DMS153 treated with DMSO at 0.1 percent for 48 hours (cell line): ENCODE results near the gene NFS1.
"Not testable (repeated sequence)": the region's sequence is repeated elsewhere in the genome, so short reads cannot be mapped to it uniquely, and the experiment has no call there.

Experiments used
- DNase-seq: peaks from one replicate; lab custom pipeline; 2025; ENCODE audit not compliant: unreplicated experiment; lab: John Stamatoyannopoulos, UW

The NFS1 gene

GRCh38 chr20:35729836-35730582, 30.9 kb upstream of the NFS1 start:
- DNase-seq: no peak

DNA sequence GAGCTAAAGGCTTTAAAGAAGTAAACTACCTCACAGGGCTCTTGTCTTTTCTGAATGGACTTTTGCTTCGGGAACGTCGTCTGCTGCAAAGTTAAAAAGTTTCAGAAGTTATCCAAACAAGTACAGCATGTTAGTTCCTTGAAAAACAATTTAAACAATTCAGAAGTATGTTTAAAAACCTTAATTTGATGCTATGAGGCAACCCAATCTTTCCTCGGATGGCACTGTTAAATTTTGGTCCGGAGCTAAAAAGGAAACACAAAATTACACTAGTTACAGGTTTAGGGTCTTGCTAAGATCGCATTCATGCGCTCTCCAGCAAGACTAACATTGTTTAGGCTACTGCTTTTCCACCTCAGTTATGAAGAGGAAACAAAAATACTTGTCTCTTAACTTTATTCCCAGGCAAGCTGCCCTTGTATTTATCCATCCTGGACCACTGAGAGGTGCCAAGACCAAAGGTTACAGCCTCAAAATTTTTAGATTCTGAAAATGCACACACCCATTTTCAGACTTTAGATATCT, 30.2 kb upstream of the NFS1 start:
- no peak for DNase-seq

- no peak for DNase-seq
These were observed 27.9 kb upstream of the NFS1 start for GRCh38 chr20:35726842-35727711.

GRCh38 chr20:35724321-35725230, 25.4 kb upstream of the NFS1 start:
- no peak for DNase-seq

- not testable (repeated sequence) for DNase-seq
These were observed 24.6 kb upstream of the NFS1 start for GRCh38 chr20:35723652-35724320.

DNA sequence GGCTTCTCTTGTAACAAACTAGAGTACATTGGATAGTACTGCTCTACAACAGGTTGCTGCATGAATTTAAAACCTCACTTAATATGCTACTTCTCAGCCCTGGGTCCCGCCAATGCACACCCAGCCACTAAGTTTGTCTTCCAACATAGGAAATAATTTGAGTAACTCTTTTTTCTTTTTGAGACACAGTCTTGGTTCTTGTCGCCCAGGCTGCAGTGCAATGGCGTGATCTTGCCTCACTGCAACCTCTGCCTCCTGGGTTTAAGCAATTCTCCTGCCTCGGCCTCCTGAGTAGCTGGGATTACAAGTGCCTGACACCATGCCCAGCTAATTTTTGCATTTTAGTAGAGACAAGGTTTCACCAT, 24.1 kb upstream of the NFS1 start:
- not testable (repeated sequence) for DNase-seq

- no peak for DNase-seq
These were observed 22.5 kb upstream of the NFS1 start for GRCh38 chr20:35721621-35722020.

DNA sequence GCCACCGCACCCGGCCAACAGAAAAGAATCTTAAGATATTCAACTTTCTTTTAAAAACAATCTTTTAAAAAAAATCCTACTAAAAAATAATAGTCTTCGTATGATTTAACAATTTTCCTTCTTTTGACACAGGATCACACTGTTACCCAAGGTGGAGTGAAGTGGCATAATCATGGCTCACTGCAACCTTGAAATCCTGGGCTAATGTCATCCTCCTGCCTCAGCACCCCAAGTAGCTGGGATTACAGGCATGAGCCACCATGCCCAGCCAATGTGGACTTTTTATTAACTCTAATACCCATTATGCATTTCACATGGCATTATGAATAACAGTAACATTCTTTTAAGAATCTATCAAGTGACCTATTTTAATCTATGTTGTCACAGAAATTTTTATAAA, 22.1 kb upstream of the NFS1 start:
- no peak for DNase-seq

DNA sequence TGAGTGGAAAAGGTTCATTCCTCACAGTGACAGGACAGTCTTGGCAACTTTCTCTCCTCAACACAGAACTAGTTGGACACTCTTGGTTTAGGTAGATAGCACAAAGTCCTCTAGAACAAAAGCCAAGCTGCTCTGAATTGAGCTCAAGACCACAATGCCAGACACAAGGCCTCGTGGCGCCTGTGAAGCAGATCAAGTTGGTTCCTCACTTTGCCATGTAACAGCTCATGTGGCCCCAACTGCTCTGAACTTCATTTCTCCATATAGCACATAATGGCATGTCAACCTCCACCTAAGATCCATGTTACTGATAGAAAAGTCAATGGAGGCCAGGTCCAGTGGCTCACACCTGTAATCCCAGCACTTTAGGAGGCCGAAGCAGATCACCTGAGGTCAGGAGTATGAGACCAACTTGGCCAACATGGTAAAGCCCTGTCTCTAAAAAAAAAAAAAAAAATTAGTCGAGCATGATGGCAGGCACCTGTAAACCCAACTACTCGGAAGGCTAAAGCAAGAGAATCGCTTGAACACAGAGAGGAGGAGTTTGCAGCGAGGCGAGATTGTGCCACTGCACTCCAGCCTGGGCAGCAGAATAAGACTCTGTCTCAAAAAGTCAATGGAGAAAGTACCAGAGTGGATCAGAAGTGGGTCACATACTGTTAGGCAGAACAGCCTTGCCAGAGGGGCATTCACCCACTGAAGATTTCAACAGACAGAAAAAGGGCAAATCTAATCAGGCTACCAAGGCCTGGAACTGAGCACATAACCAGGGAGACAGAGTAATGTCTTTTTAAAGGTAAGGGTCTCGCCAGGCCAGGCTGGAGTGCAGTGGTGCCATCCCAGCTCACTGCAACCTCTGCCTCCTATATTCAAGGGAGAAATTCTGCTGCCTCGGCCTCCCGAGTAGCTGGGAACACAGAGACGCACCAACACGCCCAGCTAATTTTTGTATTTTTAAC, 21.3 kb upstream of the NFS1 start:
- no peak for DNase-seq

GRCh38 chr20:35719717-35720116, 20.6 kb upstream of the NFS1 start:
- no peak for DNase-seq

GRCh38 chr20:35718972-35719635, 20.0 kb upstream of the NFS1 start:
- no peak for DNase-seq

- not testable (repeated sequence) for DNase-seq
These were observed 19.2 kb upstream of the NFS1 start for GRCh38 chr20:35718321-35718720.

- no peak for DNase-seq
These were observed 17.2 kb upstream of the NFS1 start for GRCh38 chr20:35716330-35716729.

GRCh38 chr20:35715652-35716051, 16.5 kb upstream of the NFS1 start:
- DNase-seq: no peak

DNA sequence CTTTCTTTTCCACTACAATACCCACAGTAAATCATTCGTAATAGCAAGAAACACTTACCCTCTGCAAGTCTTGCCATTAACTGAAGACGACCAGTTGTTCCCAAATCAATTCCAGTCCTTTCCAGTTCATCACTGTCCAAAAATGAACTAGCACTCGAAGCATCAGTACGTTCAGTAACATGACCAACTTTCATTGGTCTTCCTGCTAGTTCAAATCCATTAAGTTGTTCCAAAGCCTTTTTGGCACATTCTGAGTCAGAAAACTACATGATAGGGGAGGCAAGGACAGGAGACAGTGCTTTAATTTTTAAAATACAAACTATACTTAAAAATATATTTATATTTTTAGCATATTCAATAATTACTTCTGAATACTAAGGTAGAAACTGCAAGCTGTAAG, 15.0 kb upstream of the NFS1 start:
- no peak for DNase-seq

GRCh38 chr20:35713120-35713519, 14.0 kb upstream of the NFS1 start:
- DNase-seq: not testable (repeated sequence)

- no peak for DNase-seq
These were observed 12.5 kb upstream of the NFS1 start for GRCh38 chr20:35711588-35712209.

DNA sequence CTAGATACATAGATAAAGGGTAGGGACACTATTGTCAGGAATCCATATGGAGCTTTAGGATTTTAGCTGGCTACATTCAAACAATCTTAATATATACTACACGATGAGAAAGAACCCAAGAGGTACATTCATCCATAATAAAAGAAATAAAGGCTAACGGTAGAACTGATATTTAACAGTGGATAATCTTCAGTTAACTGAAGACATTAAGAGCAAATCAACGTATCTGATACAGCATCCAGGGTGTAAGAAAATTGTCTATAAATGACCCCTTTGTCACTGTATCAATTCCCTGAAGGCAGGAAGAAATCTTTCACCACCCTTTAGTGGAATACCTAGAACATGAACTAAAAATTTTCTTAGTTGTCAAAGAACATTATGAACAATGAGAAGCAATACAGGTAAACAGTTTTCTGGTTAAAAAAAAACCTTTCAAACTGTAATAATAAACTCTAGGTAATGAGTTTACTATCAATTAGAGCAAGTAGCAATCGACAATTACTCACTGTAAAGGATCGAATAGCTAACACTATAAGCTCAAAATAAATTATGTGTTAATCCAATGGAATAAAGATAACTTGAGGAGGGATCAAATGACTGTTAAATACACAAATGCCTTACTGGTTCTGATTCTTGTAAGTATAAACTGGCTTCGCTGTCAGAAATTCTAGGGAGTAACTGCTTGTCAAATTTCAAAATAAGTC, 11.9 kb upstream of the NFS1 start:
- DNase-seq: no peak
